RWPE2 (cell line): ENCODE results near the gene CDHR5.

Experiments used
- ATAC-seq: fragments of 200-7000 bp; cut with Tn5 transposase; 3 replicates; pipeline ENCODE4 v1.9.1; 2021; ENCODE audit warnings: low read depth
- DNase-seq: peaks from one replicate; pipeline ENCODE4 v3.0.0-alpha.2; 2020; ENCODE audit warnings: low spot score
- H3K27ac ChIP-seq: fragments of 450-650 bp; 2 replicates; pipeline ENCODE4 v1.5.1; 2017; ENCODE audit warnings: mild to moderate bottlenecking; ENCODE audit not compliant: poor library complexity, severe bottlenecking
- H3K27me3 ChIP-seq: fragments of 250-450 bp; sonication (Bioruptor Pico); 2 replicates; pipeline ENCODE4 v1.5.1; 2021; ENCODE audit warnings: mild to moderate bottlenecking, moderate library complexity; ENCODE audit not compliant: insufficient read depth, poor library complexity, severe bottlenecking
- H3K36me3 ChIP-seq: fragments of 250-450 bp; sonication (Bioruptor Pico); 2 replicates; pipeline ENCODE4 v1.5.1; 2020; ENCODE audit warnings: low read depth, mild to moderate bottlenecking, moderate library complexity
- H3K4me1 ChIP-seq: fragments of 250-450 bp; sonication (Bioruptor Pico); 2 replicates; pipeline ENCODE4 v1.5.1; 2021; ENCODE audit warnings: mild to moderate bottlenecking, moderate library complexity; ENCODE audit not compliant: insufficient read depth, poor library complexity, severe bottlenecking
- H3K4me3 ChIP-seq: fragments of 250-450 bp; sonication (Bioruptor Pico); 2 replicates; pipeline ENCODE4 v1.5.1; 2021; ENCODE audit warnings: mild to moderate bottlenecking, moderate library complexity; ENCODE audit not compliant: severe bottlenecking
- H3K9me3 ChIP-seq: fragments of 250-450 bp; sonication (Bioruptor Pico); 2 replicates; pipeline ENCODE4 v1.5.1; 2021; ENCODE audit warnings: mild to moderate bottlenecking, moderate library complexity; ENCODE audit not compliant: severe bottlenecking
- TF ChIP-seq, protein P1 (sequence below): fragments of 450-650 bp; IDR thresholded peaks from one replicate; pipeline ENCODE4 v1.5.1; 2017; ENCODE audit warnings: mild to moderate bottlenecking, moderate library complexity; ENCODE audit not compliant: poor library complexity, severe bottlenecking

CDHR5 gene

DNA sequence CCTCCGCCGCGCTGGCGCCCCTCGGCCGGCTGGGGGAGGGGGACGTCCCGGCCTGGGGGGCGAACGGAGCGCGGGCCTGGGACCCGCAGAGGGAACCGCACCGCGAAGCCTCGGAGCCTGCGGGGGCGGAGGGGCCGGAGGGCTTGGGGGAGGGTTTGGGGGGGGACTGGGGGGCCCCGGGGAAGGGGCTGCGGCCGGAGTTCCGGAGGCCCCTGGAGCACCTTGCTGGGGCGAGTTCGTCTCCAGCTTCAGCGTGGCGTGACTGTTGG lies 2.5 kb upstream of the CDHR5 start:
- H3K9me3 ChIP-seq, result no peaks in the 10 kb centered on the region
- DNase-seq (no peak), ATAC-seq (no peak)
- no peaks in the 10 kb centered on the region for H3K36me3 ChIP-seq
- H3K27me3 ChIP-seq, result no peaks in the 10 kb centered on the region
- TF ChIP-seq, protein P1, sequence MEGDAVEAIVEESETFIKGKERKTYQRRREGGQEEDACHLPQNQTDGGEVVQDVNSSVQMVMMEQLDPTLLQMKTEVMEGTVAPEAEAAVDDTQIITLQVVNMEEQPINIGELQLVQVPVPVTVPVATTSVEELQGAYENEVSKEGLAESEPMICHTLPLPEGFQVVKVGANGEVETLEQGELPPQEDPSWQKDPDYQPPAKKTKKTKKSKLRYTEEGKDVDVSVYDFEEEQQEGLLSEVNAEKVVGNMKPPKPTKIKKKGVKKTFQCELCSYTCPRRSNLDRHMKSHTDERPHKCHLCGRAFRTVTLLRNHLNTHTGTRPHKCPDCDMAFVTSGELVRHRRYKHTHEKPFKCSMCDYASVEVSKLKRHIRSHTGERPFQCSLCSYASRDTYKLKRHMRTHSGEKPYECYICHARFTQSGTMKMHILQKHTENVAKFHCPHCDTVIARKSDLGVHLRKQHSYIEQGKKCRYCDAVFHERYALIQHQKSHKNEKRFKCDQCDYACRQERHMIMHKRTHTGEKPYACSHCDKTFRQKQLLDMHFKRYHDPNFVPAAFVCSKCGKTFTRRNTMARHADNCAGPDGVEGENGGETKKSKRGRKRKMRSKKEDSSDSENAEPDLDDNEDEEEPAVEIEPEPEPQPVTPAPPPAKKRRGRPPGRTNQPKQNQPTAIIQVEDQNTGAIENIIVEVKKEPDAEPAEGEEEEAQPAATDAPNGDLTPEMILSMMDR, result no peak
- no peaks in the 10 kb centered on the region for H3K4me1 ChIP-seq
- no peak overlapping the region for H3K27ac ChIP-seq
- H3K4me3 ChIP-seq, result no peak overlapping the region

DNA sequence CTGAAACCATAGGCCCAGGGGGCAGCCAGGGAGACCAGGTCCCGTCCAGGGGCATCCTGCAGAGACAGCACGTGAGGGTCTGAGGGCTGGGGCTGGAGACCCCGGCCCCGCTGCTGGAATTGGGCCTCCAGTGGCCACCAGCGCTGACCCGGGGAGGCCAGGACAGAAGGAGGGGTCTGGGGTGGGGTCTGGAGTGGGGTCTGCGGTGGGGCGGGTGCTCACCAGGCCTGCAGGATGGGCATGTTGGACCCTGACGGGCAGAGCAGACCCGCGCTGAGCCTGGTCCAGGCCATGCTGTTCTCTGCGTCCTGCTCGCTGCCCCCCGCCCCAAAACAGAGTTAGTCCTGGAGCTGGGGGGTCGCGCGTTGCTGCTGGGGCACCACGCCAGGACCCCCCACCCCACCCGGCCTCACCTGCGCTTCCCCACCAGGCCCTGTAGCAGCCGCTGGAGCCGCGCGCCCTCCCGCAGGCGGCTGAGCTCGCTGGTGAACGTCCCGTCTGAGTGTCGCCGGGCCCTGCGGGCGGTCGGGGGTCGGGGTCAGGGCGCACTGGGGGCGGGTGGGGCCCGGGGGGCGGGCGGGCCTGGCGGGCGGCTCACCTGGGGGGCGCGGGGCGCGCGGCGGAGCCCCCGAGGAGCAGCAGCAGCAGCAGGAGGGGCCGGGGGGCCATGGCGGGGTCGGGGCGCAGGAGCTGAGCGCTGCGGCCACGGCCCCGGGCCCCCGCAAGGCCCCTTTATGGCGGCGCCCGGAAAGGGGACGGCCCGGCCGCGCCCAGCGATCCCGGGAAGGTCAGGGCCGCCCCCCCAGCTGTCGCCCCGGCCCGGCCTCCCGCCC lies 1.9 kb upstream of the CDHR5 start, which contains the start of gene SCT:
SCT (minus strand) TSS at position 707 of the 833 bp plus-strand sequence; CDS start at position 669, 38 bp downstream.
- H3K9me3 ChIP-seq, result no peaks in the 10 kb centered on the region
- ATAC-seq (no peak), DNase-seq (peak; percentile 63)
- no peak within 1 kb of the TSS for H3K4me3 ChIP-seq
- H3K27ac ChIP-seq, result no peak within 1 kb of the TSS
- TF ChIP-seq, protein P1, result no peak
- no peaks in the 10 kb centered on the region for H3K36me3 ChIP-seq
- no peaks in the 10 kb centered on the region for H3K27me3 ChIP-seq
- H3K4me1 ChIP-seq, result no peaks in the 10 kb centered on the region

DNA sequence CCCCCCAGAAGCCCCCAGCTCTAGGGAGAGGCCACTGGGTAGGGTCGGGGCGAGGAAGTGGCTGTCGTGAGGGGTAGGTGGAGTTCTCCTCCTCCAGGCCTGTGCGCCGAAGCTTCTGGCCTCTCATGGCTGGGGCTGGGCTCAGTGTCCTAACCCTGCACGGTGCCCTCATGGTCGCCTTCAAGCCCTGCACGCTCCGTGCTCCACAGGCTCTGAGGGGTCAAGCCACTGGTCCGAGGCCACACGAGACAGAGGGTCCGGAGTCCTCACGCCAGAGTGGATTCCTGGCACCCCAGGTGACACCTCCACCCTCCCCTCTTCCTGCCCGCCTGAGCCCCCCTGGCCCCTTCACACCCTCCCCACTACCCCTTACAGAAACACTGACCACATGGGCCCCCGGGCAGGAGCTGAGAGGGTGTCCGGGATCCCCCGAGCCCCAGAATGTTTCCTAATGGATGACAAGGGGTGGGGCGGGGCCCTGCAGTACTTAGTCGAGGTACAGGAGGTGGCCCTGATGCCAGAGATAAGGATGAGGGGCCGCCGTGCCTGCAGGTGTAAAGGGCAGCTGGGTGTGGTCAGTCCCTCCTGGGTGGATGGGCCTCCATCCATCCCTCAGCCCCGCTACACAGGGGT lies 997 bp upstream of the CDHR5 start:
- no peaks in the 10 kb centered on the region for H3K4me1 ChIP-seq
- DNase-seq, result peak; percentile 67
- no peaks in the 10 kb centered on the region for H3K27me3 ChIP-seq
- TF ChIP-seq, protein P1, result no peak
- H3K4me3 ChIP-seq, result no peak overlapping the region
- H3K36me3 ChIP-seq, result no peaks in the 10 kb centered on the region
- H3K27ac ChIP-seq, result no peak overlapping the region
- no peaks in the 10 kb centered on the region for H3K9me3 ChIP-seq
- no peak for ATAC-seq

DNA sequence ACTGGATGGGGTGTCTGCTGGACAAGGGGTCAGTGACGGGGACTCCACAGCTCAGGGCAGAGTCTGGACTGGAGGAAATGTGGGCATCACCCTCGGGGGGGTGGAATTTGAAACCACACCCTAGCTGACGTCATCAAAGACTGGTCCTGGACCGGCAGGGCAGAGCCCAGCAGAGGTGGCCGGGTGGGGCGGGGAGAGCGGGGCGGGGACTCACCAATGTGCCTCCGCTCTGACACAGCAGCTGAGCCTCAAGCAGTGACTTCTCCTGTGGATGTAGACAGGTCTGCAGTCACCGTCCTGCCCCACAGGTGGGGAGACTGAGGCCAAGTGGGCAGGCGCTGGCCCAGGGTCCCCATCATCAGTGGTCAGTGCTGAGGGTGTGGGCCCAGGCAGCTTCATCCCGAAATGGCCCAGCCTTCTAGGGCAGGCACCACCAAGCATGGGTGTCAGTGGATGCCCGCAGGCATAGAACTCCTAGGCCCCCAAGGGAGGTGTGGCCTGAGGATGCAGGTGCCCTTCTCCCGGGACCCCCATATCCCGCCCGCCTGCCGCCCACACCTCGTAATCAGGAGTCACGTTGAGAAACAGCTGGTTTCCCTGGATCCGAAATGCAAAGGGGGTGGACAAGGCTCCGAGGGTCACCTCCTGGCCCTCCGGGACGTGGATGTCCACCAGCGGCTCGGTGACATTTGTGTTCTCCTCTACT lies 603 bp downstream of the CDHR5 start:
- ATAC-seq, result peak; percentile 52
- H3K27ac ChIP-seq, result no peak overlapping the region

More for the DNA sequence above, 603 bp downstream of the CDHR5 start:
- DNase-seq, result peak; percentile 79
- Histone ChIP-seq H3K27me3 (no peaks in the 10 kb centered on the region), H3K36me3 (no peaks in the 10 kb centered on the region), H3K4me3 (no peak overlapping the region), H3K4me1 (no peaks in the 10 kb centered on the region), H3K9me3 (no peaks in the 10 kb centered on the region)
- TF ChIP-seq, protein P1, result no peak
